Thyroid gland (tissue), 4 donors: ENCODE data around the gene RPUSD1. TPM values are rescaled to one million over a fixed set of nuclear protein-coding genes. Genes with fewer than 3 reads are reported as not detected.

Experiments used
- DNase-seq, 2 donors: peaks; one replicate each; pipeline ENCODE4 v3.0.0-alpha.2; 2019
- H3K27ac ChIP-seq, 3 donors: fragments of 200-600 bp; sonication (generic); 1 replicate in 2 of 3; 2 replicates in 1 of 3; pipeline ENCODE4 v1.5.1; 2016 to 2019; ENCODE audit warnings: mild to moderate bottlenecking in 1 of 3, moderate library complexity in 1 of 3
- H3K27me3 ChIP-seq: fragments of 200-600 bp; sonication (generic); one replicate; pipeline ENCODE4 v1.5.1; 2019
- H3K36me3 ChIP-seq, 2 donors: fragments of 200-600 bp; sonication (generic); one replicate each; pipeline ENCODE4 v1.5.1; 2016 to 2019
- H3K4me1 ChIP-seq, 2 donors: fragments of 200-600 bp; sonication (generic); one replicate each; pipeline ENCODE4 v1.5.1; 2017 to 2019
- H3K4me3 ChIP-seq, 3 donors: fragments of 200-600 bp; sonication (generic); replicated peaks in 1 of 3; 1 replicate in 2 of 3; 2 replicates in 1 of 3; pipeline ENCODE4 v1.5.1; 2016; ENCODE audit warnings: mild to moderate bottlenecking in 1 of 3
- H3K9me3 ChIP-seq: fragments of 200-600 bp; sonication (generic); one replicate; pipeline ENCODE4 v1.5.1; 2017
- CTCF ChIP-seq, 6 experiments: fragments of 200-600 bp in 3 of 6; fragments of 450-650 bp in 3 of 6; sonication (generic) in 3 of 6; IDR thresholded peaks; one replicate each; pipeline ENCODE4 v1.5.1; 2016 to 2019; ENCODE audit warnings: antibody characterized with exemption in 6 of 6, mild to moderate bottlenecking in 2 of 6, inconsistent platforms in 1 of 6, moderate library complexity in 1 of 6
- POLR2A ChIP-seq, 2 donors: fragments of 450-650 bp; IDR thresholded peaks; one replicate each; pipeline ENCODE4 v1.6.1; 2017; ENCODE audit warnings: antibody characterized with exemption in 2 of 2, mild to moderate bottlenecking in 2 of 2, moderate library complexity in 1 of 2
- WGBS, 2 donors: methylation state at CpG; one replicate each; pipeline ENCODE4 v1.1.5; 2017; 5-methylcytosine and 5-hydroxymethylcytosine counted together
- intact Hi-C: fragments of 100-400 bp; cut with DNase I; formaldehyde crosslinking; loops from one replicate; pipeline ENCODE4 v1.15.1; 2023
- total RNA-seq, 4 donors: library from RNA; depleted of rRNA; stranded (reverse); fragments of >200 nt; gene quantifications; one replicate each; pipeline ENCODE4 v1.2.3, GENCODE V29; 2016

Gene RPUSD1
- total RNA-seq, 4 donors from 2014 or later = 14.1 to 27.9 (median 20.8) TPM

GRCh38 chr16:775236-775796 lies 12.9 kb downstream of the RPUSD1 start:
- no peak for TF ChIP-seq CTCF (IDR thresholded peaks at IDR 0.05)
- no peak for TF ChIP-seq POLR2A (IDR thresholded peaks at IDR 0.05)
- no peaks in the 10 kb centered on the region for H3K27me3 ChIP-seq
- no peak overlapping the region for H3K27ac ChIP-seq
- no peaks in the 10 kb centered on the region for H3K9me3 ChIP-seq
- DNase-seq = no peak
- intact Hi-C loops = no loop called here
- no peak overlapping the region for H3K4me3 ChIP-seq
- H3K36me3 ChIP-seq = no peaks in the 10 kb centered on the region
- 57 to 74% methylated on average over 14 to 19 of the region's 36 CpGs for WGBS, 2 donors
- no peaks in the 10 kb centered on the region for H3K4me1 ChIP-seq

- TF ChIP-seq CTCF (IDR thresholded peaks at IDR 0.05) (no peak), POLR2A (IDR thresholded peaks at IDR 0.05) (no peak)
- Histone ChIP-seq H3K36me3 (no peaks in the 10 kb centered on the region), H3K4me3 (no peak overlapping the region), H3K9me3 (no peaks in the 10 kb centered on the region), H3K4me1 (no peaks in the 10 kb centered on the region), H3K27ac (no peak overlapping the region), H3K27me3 (no peaks in the 10 kb centered on the region)
- 82 to 83% methylated on average over 25 to 36 of the region's 46 CpGs for WGBS, 2 donors
- intact Hi-C loops = no loop called here
- DNase-seq = no peak
Observed at GRCh38 chr16:774086-775001, 13.8 kb downstream of the RPUSD1 start.

- intact Hi-C loops = no loop called here
- TF ChIP-seq POLR2A (IDR thresholded peaks at IDR 0.05) (no peak), CTCF (IDR thresholded peaks at IDR 0.05) (no peak)
Observed at GRCh38 chr16:772959-773358, 15.2 kb downstream of the RPUSD1 start.

GRCh38 chr16:770411-770810 lies 17.8 kb downstream of the RPUSD1 start:
- no peak overlapping the region for H3K4me3 ChIP-seq
- no peaks in the 10 kb centered on the region for H3K27me3 ChIP-seq
- no peaks in the 10 kb centered on the region for H3K4me1 ChIP-seq
- 60 to 72% methylated on average over 1 to 5 of the region's 13 CpGs for WGBS, 2 donors
- TF ChIP-seq POLR2A (IDR thresholded peaks at IDR 0.05) = no peak
- no peak for TF ChIP-seq CTCF (IDR thresholded peaks at IDR 0.05)
- intact Hi-C loops = no loop called here
- no peak overlapping the region for H3K27ac ChIP-seq
- H3K9me3 ChIP-seq = no peaks in the 10 kb centered on the region
- no peak for DNase-seq
- H3K36me3 ChIP-seq = no peaks in the 10 kb centered on the region

More at GRCh38 chr16:772959-773358, 15.2 kb downstream of the RPUSD1 start:
- 88 to 89% methylated on average over 12 to 18 of the region's 18 CpGs for WGBS, 2 donors
- H3K9me3 ChIP-seq = no peaks in the 10 kb centered on the region
- no peak for DNase-seq
- H3K27me3 ChIP-seq = no peaks in the 10 kb centered on the region
- no peak overlapping the region for H3K27ac ChIP-seq
- H3K4me1 ChIP-seq = no peaks in the 10 kb centered on the region
- H3K36me3 ChIP-seq = no peaks in the 10 kb centered on the region
- H3K4me3 ChIP-seq = no peak overlapping the region

- TF ChIP-seq POLR2A (IDR thresholded peaks at IDR 0.05) = no peak
- TF ChIP-seq CTCF (IDR thresholded peaks at IDR 0.05) = no peak
- Histone ChIP-seq H3K36me3 (no peaks in the 10 kb centered on the region), H3K4me3 (no peak overlapping the region), H3K4me1 (no peaks in the 10 kb centered on the region), H3K27me3 (no peaks in the 10 kb centered on the region), H3K27ac (no peak overlapping the region), H3K9me3 (no peaks in the 10 kb centered on the region)
- DNase-seq = no peak
- 77 to 78% methylated on average over 14 to 15 of the region's 19 CpGs for WGBS, 2 donors
- intact Hi-C loops = no loop called here
Observed at GRCh38 chr16:769934-770333, 18.2 kb downstream of the RPUSD1 start.
